ENCODE data around the gene NKAIN2. TPM values are rescaled to one million over a fixed set of nuclear protein-coding genes. Genes with fewer than 3 reads are reported as not detected.

Gene NKAIN2
- total and polyA plus RNA-seq, 2 donors (not counting 3 experiments of a cell fraction or from before 2014, with no cell fraction given): 0.03 TPM; not detected in 1

DNA sequence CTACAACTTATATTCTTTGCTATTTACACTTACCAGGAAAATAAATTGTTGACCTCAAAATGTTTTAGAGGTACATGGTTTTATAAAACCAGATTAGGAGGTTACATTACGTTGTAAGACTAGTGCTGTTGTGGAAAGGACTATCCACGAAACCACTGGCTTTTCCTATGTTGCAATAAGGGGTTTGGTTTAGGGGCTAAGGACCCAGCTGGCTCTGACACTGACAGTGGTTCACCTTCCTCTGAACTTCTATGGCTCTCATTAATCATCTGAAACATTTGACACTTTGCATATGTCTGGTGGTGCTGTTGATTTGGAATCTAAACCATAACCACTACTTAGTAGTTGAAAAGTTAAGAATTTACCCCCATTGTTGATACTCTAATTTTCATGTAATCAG is 186.7 kb downstream of the NKAIN2 start:
- no peak overlapping the region for H3K27ac ChIP-seq (ENCODE audit: insufficient read depth, low read depth, low read length)
- TF ChIP-seq, protein P1, sequence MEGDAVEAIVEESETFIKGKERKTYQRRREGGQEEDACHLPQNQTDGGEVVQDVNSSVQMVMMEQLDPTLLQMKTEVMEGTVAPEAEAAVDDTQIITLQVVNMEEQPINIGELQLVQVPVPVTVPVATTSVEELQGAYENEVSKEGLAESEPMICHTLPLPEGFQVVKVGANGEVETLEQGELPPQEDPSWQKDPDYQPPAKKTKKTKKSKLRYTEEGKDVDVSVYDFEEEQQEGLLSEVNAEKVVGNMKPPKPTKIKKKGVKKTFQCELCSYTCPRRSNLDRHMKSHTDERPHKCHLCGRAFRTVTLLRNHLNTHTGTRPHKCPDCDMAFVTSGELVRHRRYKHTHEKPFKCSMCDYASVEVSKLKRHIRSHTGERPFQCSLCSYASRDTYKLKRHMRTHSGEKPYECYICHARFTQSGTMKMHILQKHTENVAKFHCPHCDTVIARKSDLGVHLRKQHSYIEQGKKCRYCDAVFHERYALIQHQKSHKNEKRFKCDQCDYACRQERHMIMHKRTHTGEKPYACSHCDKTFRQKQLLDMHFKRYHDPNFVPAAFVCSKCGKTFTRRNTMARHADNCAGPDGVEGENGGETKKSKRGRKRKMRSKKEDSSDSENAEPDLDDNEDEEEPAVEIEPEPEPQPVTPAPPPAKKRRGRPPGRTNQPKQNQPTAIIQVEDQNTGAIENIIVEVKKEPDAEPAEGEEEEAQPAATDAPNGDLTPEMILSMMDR (IDR thresholded peaks at IDR 0.05; ENCODE audit: extremely low read depth in 1 of 2, insufficient read depth in 1 of 2, low read depth in 1 of 2, low read length in 2 of 2): no peak
- TF ChIP-seq POLR2AphosphoS5 (IDR thresholded peaks at IDR 0.05; ENCODE audit: insufficient read depth, low read depth, low read length) (no peak), MYC (IDR thresholded peaks at IDR 0.05; ENCODE audit: low read depth, low read length) (no peak), GATA2 (IDR thresholded peaks at IDR 0.05; ENCODE audit: insufficient read depth, insufficient read length, low read depth, low read length) (no peak), FOS (IDR thresholded peaks at IDR 0.05; ENCODE audit: borderline replicate concordance, insufficient read depth, low read length) (no peak), JUN (IDR thresholded peaks at IDR 0.05; ENCODE audit: borderline replicate concordance, insufficient read depth, insufficient read length, low read depth) (no peak), EZH2 (IDR thresholded peaks at IDR 0.05; ENCODE audit: borderline replicate concordance, low read depth, low read length, severe bottlenecking) (no peak), POLR2A (IDR thresholded peaks at IDR 0.05; ENCODE audit: low read depth, low read length) (no peak)
- TF ChIP-seq, protein P2, sequence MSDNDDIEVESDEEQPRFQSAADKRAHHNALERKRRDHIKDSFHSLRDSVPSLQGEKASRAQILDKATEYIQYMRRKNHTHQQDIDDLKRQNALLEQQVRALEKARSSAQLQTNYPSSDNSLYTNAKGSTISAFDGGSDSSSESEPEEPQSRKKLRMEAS (IDR thresholded peaks at IDR 0.05; ENCODE audit: insufficient read depth, insufficient read length): no peak
- H3K4me1 ChIP-seq (ENCODE audit: control insufficient read depth, extremely low read depth, insufficient read depth, low read length): no peaks in the 10 kb centered on the region
- no peaks in the 10 kb centered on the region for H3K9me1 ChIP-seq (replicated peaks; ENCODE audit: control insufficient read depth, extremely low read depth, insufficient read depth, low read length)
- dilution Hi-C loops (cut with MboI; ENCODE audit: extremely low pct_ligation_motif_present, low sequenced_read_pairs) (no loop called here), intact Hi-C loops (cut with micrococcal nuclease) (no loop called here)
- no peaks in the 10 kb centered on the region for H3K36me3 ChIP-seq (ENCODE audit: control insufficient read depth in 2 of 2, extremely low read depth in 1 of 2, insufficient read depth in 2 of 2, low read length in 2 of 2)
- no peak overlapping the region for H2AFZ ChIP-seq (ENCODE audit: low read depth, low read length)
- no peaks in the 10 kb centered on the region for H3K79me2 ChIP-seq (ENCODE audit: control insufficient read depth, insufficient read depth, low read length)
- H3K27me3 ChIP-seq (ENCODE audit: control insufficient read depth in 2 of 2, insufficient read depth in 2 of 2, low read length in 2 of 2): no peaks in the 10 kb centered on the region
- ChIA-PET CTCF (no interaction called here), POLR2A (no interaction called here)
- no peak overlapping the region for H3K9ac ChIP-seq (replicated peaks; ENCODE audit: extremely low read depth, insufficient read depth, low read length)
- no peak for DNase-seq (ENCODE audit: low read depth, low spot score)
- no peak for FAIRE-seq
- H3K9me3 ChIP-seq (replicated peaks; ENCODE audit: control insufficient read depth, insufficient read depth, low read length): no peaks in the 10 kb centered on the region
- no peaks in the 10 kb centered on the region for H4K20me1 ChIP-seq (replicated peaks; ENCODE audit: control insufficient read depth, extremely low read depth, insufficient read depth, low read length)
- no peak overlapping the region for H3K4me3 ChIP-seq (replicated peaks in 1 of 3; ENCODE audit: insufficient read depth in 1 of 3, low read depth in 1 of 3, low read length in 3 of 3)
- no peak overlapping the region for H3K4me2 ChIP-seq (ENCODE audit: insufficient read depth, low read length)
- BruUV-seq (replicated peaks): no TSS peak
